SH-SY5Y (cell line): ENCODE data around the gene ATG7.

Experiments
- GATA2 ChIP-seq: IDR thresholded peaks from 2 replicates; pipeline ENCODE4 v1.6.1; 2011; ENCODE audit warnings: mild to moderate bottlenecking, low read depth, low read length
- GATA3 ChIP-seq: IDR thresholded peaks from 2 replicates; pipeline ENCODE4 v1.6.1; 2011; ENCODE audit warnings: low read depth, mild to moderate bottlenecking, low read length, moderate library complexity

Gene ATG7

GRCh38 chr3:11567516-11568467, 295.6 kb downstream of the ATG7 start:
- TF ChIP-seq GATA3 (no peak), GATA2 (no peak)

- TF ChIP-seq GATA2 (no peak), GATA3 (no peak)
Observed at GRCh38 chr3:11568503-11569155, 296.4 kb downstream of the ATG7 start.

DNA sequence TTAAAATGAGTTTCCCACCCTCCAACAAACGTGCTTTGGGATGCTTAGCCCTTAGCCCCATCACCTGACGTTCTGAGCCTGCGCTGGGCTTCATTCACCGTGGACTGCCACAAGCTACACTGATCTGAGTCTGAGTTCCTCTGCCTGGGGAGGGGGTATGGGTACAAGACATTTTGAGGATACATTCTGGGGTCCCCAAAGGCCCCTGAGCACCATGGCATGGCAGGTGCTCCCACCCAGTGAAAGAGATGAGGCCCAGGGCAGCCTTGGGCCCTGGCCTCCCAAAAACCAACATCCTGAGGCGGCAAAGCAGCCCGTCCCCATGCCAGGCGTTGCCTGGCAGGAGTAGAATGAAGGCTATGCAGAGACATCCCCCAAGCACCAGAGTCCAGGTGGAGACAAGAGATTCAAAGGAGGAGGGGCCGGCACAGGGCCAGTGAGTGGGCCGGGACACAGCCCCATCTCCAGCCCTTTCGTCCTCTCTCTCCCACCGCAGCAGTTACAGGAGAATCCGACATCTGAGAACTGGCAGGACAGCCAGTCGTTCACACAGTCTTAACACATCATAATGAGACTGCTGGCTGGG, 297.1 kb downstream of the ATG7 start:
- TF ChIP-seq GATA3 (no peak), GATA2 (no peak)

DNA sequence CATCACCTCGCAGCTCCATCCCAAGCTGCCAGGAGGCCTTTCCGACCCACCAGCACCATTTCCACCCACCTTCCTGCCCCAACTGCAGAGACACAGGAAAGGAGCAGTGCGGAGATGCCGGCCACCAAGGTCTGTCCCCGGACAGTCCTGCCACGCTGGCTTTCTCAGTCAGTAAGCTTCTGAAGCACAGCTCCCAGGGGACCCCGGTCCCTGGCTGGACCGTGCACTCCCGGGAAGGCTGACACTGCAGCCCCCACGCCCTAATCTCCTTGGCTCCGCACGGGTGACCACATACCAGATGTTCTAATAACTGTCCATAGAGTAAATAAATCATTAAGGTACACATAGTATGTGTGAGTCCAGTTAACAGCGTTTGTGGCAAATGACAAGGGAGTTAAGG, 298.1 kb downstream of the ATG7 start:
- no peak for TF ChIP-seq GATA2
- no peak for TF ChIP-seq GATA3

GRCh38 chr3:11570789-11571495, 298.7 kb downstream of the ATG7 start:
- TF ChIP-seq GATA3 = no peak
- TF ChIP-seq GATA2 = no peak

DNA sequence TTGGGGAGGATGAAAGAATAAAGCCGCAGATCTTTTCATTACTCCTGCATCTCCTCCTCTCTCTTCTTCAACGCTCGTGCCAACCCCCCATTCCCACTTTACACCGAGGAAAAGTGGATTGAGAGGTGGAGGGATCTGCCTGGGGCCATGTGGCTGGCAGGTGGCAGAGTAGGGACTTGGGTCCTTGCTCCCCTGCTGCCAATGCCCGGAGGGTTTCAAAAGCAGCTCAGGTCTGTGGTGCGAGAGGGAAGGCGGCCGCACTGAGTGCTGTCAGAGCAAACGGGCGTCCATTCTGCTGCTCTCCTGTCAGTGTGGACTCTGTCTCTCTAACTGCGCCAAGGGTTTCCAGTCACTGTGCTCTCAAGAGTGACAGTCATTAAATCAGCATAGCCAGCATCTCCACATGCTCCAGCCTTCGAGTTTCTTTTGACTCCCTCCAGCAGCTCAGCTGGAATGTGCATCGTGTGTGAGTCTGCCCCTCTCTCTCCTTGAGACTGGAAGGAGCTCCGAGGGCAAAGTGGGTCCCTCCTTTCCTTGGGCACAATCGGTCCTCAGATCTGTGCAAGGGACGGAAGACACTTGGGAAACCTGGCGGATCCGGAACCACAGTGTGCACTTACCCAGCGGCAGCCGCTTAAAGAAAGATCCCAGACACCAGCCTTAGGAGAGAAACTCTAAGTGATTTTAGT, 302.9 kb downstream of the ATG7 start:
- TF ChIP-seq GATA3 (no peak), GATA2 (no peak)

GRCh38 chr3:11575677-11576076, 303.5 kb downstream of the ATG7 start:
- TF ChIP-seq GATA3 (no peak), GATA2 (no peak)

DNA sequence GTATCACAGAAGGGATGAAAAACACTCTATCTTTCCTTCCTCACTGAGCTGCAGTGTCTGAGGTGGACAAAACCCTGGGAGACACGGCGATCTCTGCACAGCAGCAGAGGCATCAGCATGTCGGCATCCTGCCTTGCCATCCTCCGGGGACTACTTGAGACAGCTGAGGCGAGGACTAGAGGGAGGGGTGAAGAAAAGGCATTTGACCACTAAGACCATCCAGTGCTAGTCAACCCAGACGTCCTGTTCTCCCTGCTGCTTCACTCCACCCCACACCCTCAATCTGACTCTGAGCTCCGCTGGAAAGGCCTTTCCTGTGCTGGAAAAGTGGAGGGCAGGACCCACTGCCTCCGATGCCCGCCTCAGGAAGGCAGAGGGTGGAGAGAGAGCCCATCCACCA, 304.3 kb downstream of the ATG7 start:
- TF ChIP-seq GATA2 (no peak), GATA3 (no peak)

- TF ChIP-seq GATA3 = no peak
- no peak for TF ChIP-seq GATA2
Observed at GRCh38 chr3:11578169-11578568, 306.0 kb downstream of the ATG7 start.

DNA sequence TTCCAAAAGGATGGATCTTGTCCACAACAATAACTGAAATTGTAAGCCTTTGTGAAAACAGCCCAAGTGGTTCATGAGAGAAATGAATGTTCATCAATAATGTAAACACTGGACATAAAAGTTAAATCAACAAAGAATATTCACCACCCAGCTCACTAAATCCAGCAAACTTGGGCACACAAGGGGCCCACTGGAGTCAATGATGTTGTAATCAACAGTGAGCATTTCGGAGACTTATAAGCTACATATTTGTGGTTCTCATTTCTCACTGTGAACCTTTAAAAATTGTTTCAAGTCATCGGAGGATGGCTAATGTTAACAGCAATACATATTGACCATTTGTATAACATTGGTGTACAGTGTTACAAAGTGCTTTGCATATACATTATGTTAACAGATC, 308.4 kb downstream of the ATG7 start:
- TF ChIP-seq GATA3 (no peak), GATA2 (no peak)

DNA sequence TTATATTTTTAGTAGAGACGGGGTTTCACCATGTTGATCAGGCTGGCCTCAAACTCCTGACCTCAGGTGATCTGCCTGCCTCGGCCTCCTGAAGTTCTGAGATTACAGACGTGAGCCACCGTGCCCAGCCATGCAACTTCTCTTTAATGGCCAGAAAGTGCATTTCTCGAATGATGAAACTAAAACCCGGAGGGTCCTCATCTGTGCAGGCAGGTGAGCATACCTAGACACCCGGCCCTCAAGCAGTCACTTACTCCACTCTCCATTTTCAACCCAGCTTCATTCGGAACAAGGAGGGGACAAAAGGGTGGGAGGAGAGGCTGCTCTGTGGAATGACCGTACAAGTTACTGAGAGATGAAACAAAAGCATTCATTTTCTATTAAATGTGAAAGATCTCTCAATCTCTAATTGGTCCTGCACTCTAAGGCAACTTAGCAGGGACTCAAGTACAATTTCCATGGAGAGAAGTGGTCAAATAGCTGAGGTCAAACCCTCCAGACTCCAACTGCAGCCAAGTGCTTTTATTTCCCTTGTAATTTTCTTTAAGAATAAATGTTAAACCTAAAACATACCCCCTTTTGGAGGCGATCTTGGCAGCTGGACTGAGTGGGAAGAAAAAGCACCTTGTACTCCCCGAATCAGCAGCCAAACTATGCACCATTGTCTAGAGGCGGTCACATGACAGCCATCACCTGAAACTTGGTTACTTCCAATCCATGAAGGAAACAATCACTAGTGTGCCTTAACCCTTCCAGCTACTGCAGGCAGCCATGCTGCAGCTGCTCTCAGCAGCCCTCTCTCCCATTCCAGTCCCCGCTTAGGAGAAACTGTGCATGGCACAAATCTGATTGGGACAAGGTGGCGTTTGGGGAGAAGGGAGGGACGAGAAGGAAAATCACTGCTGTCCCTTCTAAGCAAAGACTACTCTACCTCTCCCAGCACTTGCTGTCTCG, 309.3 kb downstream of the ATG7 start:
- TF ChIP-seq GATA2 (no peak), GATA3 (no peak)

DNA sequence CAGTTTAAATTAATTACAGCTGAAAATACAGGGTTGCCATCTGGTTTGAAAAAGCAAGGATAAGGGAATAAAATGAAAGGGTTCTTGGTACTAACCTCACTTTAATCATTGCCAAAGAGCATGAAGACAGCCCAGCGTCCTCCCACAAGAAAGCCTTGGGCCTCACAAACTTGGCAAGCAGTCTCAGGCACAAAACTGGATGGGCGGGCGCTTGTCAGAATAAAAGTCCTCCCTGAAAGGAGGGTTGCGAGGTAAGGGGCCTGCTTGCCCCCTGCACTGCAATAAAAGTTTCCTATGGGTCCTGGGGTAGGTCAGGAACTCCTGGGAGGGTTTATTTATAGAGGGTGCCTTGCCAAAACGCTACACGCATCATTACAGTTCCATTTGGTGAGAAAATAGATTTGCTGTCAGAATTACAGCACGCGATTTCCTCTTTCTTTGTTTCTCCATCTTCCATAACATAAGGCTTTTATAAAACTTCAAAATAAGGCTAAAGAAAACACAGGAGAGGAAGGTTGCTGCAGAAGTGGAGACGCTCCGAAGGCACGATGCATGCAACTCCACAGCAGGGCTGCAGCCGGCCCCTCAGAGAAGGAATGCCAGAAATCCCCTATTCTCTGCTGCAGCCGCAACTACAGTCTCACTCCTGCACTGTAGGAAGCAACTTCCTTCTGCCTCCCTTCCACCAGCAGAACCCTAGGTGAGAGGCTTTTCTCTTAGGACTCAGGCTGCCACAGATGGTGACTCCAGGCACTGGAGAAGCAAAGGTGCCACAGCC, 310.2 kb downstream of the ATG7 start:
- no peak for TF ChIP-seq GATA2
- TF ChIP-seq GATA3 = no peak
